RWPE2 (cell line): ENCODE measurements around the gene NTF4.
"Not testable (repeated sequence)": the region's sequence is repeated elsewhere in the genome, so short reads cannot be mapped to it uniquely, and the experiment has no call there.

Experiments used
- ATAC-seq: fragments of 200-7000 bp; cut with Tn5 transposase; 3 replicates; pipeline ENCODE4 v1.9.1; 2021; ENCODE audit warnings: low read depth
- DNase-seq: peaks from one replicate; pipeline ENCODE4 v3.0.0-alpha.2; 2020; ENCODE audit warnings: low spot score
- H3K27ac ChIP-seq: fragments of 450-650 bp; 2 replicates; pipeline ENCODE4 v1.5.1; 2017; ENCODE audit warnings: mild to moderate bottlenecking; ENCODE audit not compliant: poor library complexity, severe bottlenecking
- H3K27me3 ChIP-seq: fragments of 250-450 bp; sonication (Bioruptor Pico); 2 replicates; pipeline ENCODE4 v1.5.1; 2021; ENCODE audit warnings: mild to moderate bottlenecking, moderate library complexity; ENCODE audit not compliant: insufficient read depth, poor library complexity, severe bottlenecking
- H3K36me3 ChIP-seq: fragments of 250-450 bp; sonication (Bioruptor Pico); 2 replicates; pipeline ENCODE4 v1.5.1; 2020; ENCODE audit warnings: low read depth, mild to moderate bottlenecking, moderate library complexity
- H3K4me1 ChIP-seq: fragments of 250-450 bp; sonication (Bioruptor Pico); 2 replicates; pipeline ENCODE4 v1.5.1; 2021; ENCODE audit warnings: mild to moderate bottlenecking, moderate library complexity; ENCODE audit not compliant: insufficient read depth, poor library complexity, severe bottlenecking
- H3K4me3 ChIP-seq: fragments of 250-450 bp; sonication (Bioruptor Pico); 2 replicates; pipeline ENCODE4 v1.5.1; 2021; ENCODE audit warnings: mild to moderate bottlenecking, moderate library complexity; ENCODE audit not compliant: severe bottlenecking
- H3K9me3 ChIP-seq: fragments of 250-450 bp; sonication (Bioruptor Pico); 2 replicates; pipeline ENCODE4 v1.5.1; 2021; ENCODE audit warnings: mild to moderate bottlenecking, moderate library complexity; ENCODE audit not compliant: severe bottlenecking
- CTCF ChIP-seq: fragments of 450-650 bp; IDR thresholded peaks from one replicate; pipeline ENCODE4 v1.5.1; 2017; ENCODE audit warnings: mild to moderate bottlenecking, moderate library complexity; ENCODE audit not compliant: poor library complexity, severe bottlenecking

NTF4 gene

GRCh38 chr19:49057636-49058234 lies 6.9 kb downstream of the NTF4 start, which contains the start of gene CGB7:
Gene CGB7, minus strand, starts transcription at chr19:49057749. Its CDS starts 2,374 bp downstream, at chr19:49055375.
- DNase-seq (no peak), ATAC-seq (peak; percentile 71)
- Histone ChIP-seq H3K4me1 (no peaks in the 10 kb centered on the region), H3K4me3 (peak within 1 kb of the TSS; percentile 45), H3K27me3 (no peaks in the 10 kb centered on the region), H3K36me3 (no peaks in the 10 kb centered on the region), H3K27ac (peak within 1 kb of the TSS; percentile 59), H3K9me3 (no peaks in the 10 kb centered on the region)
- TF ChIP-seq CTCF: no peak

GRCh38 chr19:49056902-49057596 lies 7.6 kb downstream of the NTF4 start:
- Histone ChIP-seq H3K27ac (peak overlapping the region; percentile 59), H3K4me3 (peak overlapping the region; percentile 45)
- not testable (repeated sequence) for H3K9me3 ChIP-seq, H3K4me1 ChIP-seq, H3K27me3 ChIP-seq, H3K36me3 ChIP-seq, DNase-seq
- peak; percentile 17 for ATAC-seq

- DNase-seq (peak; percentile 73), ATAC-seq (peak; percentile 71)
- Histone ChIP-seq H3K9me3 (no peaks in the 10 kb centered on the region), H3K27ac (peak overlapping the region; percentile 59), H3K36me3 (no peaks in the 10 kb centered on the region), H3K4me3 (peak overlapping the region; percentile 45), H3K27me3 (no peaks in the 10 kb centered on the region), H3K4me1 (no peaks in the 10 kb centered on the region)
- TF ChIP-seq CTCF: no peak
Measured at GRCh38 chr19:49056101-49056901, 8.3 kb downstream of the NTF4 start.

GRCh38 chr19:49050376-49051033 lies 14.1 kb downstream of the NTF4 start:
- not testable (repeated sequence) for H3K36me3 ChIP-seq, H3K4me3 ChIP-seq
- ATAC-seq: peak; percentile 99

GRCh38 chr19:49049834-49050233 lies 14.8 kb downstream of the NTF4 start:
- H3K4me1 ChIP-seq, H3K9me3 ChIP-seq, H3K36me3 ChIP-seq, ATAC-seq, H3K4me3 ChIP-seq, DNase-seq, H3K27me3 ChIP-seq: not testable (repeated sequence)
- peak overlapping the region; percentile 34 for H3K27ac ChIP-seq

More at GRCh38 chr19:49050376-49051033, 14.1 kb downstream of the NTF4 start:
- H3K27me3 ChIP-seq, DNase-seq, H3K9me3 ChIP-seq, H3K4me1 ChIP-seq: not testable (repeated sequence)
- peak overlapping the region; percentile 34 for H3K27ac ChIP-seq

GRCh38 chr19:49049011-49049410 lies 15.6 kb downstream of the NTF4 start, which contains the start of gene CGB8:
Gene CGB8, minus strand, starts transcription at chr19:49049111. Its CDS starts 372 bp downstream, at chr19:49048739.
- not testable (repeated sequence) for H3K36me3 ChIP-seq, ATAC-seq, DNase-seq, H3K27ac ChIP-seq, H3K4me1 ChIP-seq, H3K9me3 ChIP-seq, H3K27me3 ChIP-seq, H3K4me3 ChIP-seq

GRCh38 chr19:49043548-49043947 lies 21.1 kb downstream of the NTF4 start, which contains the start of gene CGB5:
Gene CGB5, plus strand, starts transcription at chr19:49043848. Its CDS starts 362 bp downstream, at chr19:49044210.
- H3K4me3 ChIP-seq, H3K36me3 ChIP-seq, H3K27me3 ChIP-seq, H3K4me1 ChIP-seq, H3K9me3 ChIP-seq, DNase-seq, H3K27ac ChIP-seq, ATAC-seq: not testable (repeated sequence)

- H3K9me3 ChIP-seq, DNase-seq, ATAC-seq, H3K27me3 ChIP-seq, H3K4me3 ChIP-seq, H3K27ac ChIP-seq, H3K36me3 ChIP-seq, H3K4me1 ChIP-seq: not testable (repeated sequence)
Measured at GRCh38 chr19:49042666-49043065, 22.0 kb downstream of the NTF4 start.
